Urinary bladder (tissue), 4 donors: ENCODE results near the gene ANO3. TPM values are rescaled to one million over a fixed set of nuclear protein-coding genes. Genes with fewer than 3 reads are reported as not detected.

Experiments used
- DNase-seq: peaks from one replicate; pipeline ENCODE4 v3.0.0-alpha.2; 2015; ENCODE audit errors: extremely low spot score
- H3K27ac ChIP-seq: one replicate; pipeline ENCODE4 v1.5.1; 2013; ENCODE audit warnings: low read depth, mild to moderate bottlenecking, moderate library complexity
- H3K36me3 ChIP-seq: one replicate; pipeline ENCODE4 v1.6.1; 2013; ENCODE audit warnings: mild to moderate bottlenecking, moderate library complexity; ENCODE audit not compliant: insufficient read depth
- H3K4me1 ChIP-seq: one replicate; pipeline ENCODE4 v1.6.1; 2013; ENCODE audit warnings: mild to moderate bottlenecking, moderate library complexity; ENCODE audit not compliant: insufficient read depth
- H3K4me3 ChIP-seq: one replicate; pipeline ENCODE4 v1.5.1; 2013; ENCODE audit warnings: low read depth, low read length
- WGBS: extraction: QIAGEN DNeasy Blood & Tissue Kit; methylation state at CpG from one replicate; pipeline ENCODE4 v1.1.7; 2013; 5-methylcytosine and 5-hydroxymethylcytosine counted together
- polyA plus RNA-seq: library from polyadenylated mRNA; stranded (reverse); fragments of 200-250 nt; gene quantifications from one replicate; pipeline ENCODE4 v1.2.3, GENCODE V29; 2013
- total RNA-seq: library from RNA; depleted of rRNA; stranded (reverse); fragments of >200 nt; gene quantifications from one replicate; pipeline ENCODE4 v1.2.3, GENCODE V29; 2014
- donor health status: healthy with polysubstance abuse.
- donor health status: healthy.

ANO3 gene
- total and polyA plus RNA-seq, 2 donors: 0.14 to 1.2 TPM

GRCh38 chr11:26418386-26418912, 86.5 kb downstream of the ANO3 start:
- 83% methylated on average over 6 of the region's 6 CpGs for WGBS
- Histone ChIP-seq H3K4me3 (no peak overlapping the region), H3K36me3 (no peaks in the 10 kb centered on the region), H3K27ac (no peak overlapping the region), H3K4me1 (no peaks in the 10 kb centered on the region)
- no peak for DNase-seq

- no peak for DNase-seq
- Histone ChIP-seq H3K36me3 (no peaks in the 10 kb centered on the region), H3K4me1 (no peaks in the 10 kb centered on the region), H3K4me3 (no peak overlapping the region), H3K27ac (no peak overlapping the region)
- 28% methylated on average over 1 of the region's 1 CpG for WGBS
Measured at GRCh38 chr11:26420331-26420730, 88.4 kb downstream of the ANO3 start.

DNA sequence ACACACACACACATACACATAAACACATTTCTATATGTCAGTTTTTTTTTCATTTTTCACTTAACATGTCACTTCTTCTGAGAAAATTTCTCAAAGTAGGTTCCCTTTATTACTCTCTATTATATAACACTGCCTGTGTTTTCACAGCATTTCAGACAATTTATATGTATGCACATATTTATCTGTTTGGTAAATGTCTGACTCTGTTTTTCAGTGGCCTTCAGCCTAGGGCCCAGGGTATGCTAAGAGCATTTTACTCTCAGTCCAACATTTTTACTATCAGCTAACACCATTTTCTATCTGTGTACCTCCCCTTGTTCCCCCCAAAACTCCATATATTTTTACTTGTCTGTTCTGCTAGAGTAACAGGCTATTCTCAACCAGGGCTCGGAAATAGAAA, 92.3 kb downstream of the ANO3 start:
- WGBS: 0% methylated on average over 1 of the region's 1 CpG
- Histone ChIP-seq H3K36me3 (no peaks in the 10 kb centered on the region), H3K4me3 (no peak overlapping the region), H3K27ac (no peak overlapping the region), H3K4me1 (no peaks in the 10 kb centered on the region)
- DNase-seq: no peak

DNA sequence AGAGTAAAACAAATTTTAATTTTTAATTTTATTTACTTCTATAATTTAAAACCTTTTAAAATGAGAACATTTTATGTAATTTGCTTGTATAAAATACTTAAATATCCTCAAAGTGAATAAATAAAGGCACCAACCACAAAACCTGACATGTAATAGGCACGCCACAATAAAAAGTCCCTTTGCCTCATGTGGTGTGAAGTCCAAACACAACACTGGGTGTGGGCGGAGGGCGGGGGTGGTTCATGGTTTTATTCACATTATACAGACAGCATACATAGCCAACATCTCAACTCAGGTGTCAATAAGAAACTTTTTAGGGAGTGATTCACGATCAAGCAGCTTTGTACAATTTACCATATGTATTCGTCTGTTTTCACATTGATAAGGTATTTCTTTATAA, 107.9 kb downstream of the ANO3 start:
- WGBS: 93% methylated on average over 5 of the region's 5 CpGs
- no peak overlapping the region for H3K27ac ChIP-seq

DNA sequence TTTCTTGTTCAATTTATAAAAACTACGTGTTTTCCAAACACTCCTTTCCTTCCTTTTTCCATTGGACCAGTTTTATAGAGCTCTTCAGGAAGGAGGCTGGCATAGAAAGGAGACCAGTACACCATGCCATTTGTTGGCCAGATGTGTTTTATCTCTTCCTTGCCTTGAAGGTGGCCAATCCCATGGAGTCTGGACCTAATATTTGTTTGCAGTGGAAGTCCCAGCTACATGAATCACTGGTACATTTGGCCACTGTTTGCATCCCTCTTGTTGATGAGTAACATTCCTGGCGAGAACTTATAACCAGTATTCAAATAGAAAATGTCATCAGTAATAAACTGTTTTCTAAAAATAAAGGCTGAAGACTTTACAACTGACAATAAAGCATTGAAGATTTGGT, 110.2 kb downstream of the ANO3 start:
- Histone ChIP-seq H3K4me1 (no peaks in the 10 kb centered on the region), H3K27ac (no peak overlapping the region), H3K36me3 (no peaks in the 10 kb centered on the region), H3K4me3 (no peak overlapping the region)
- WGBS: 61% methylated on average over 2 of the region's 2 CpGs
- no peak for DNase-seq

More for the DNA sequence above, 107.9 kb downstream of the ANO3 start:
- H3K36me3 ChIP-seq: no peaks in the 10 kb centered on the region
- no peak for DNase-seq
- H3K4me3 ChIP-seq: no peak overlapping the region
- no peaks in the 10 kb centered on the region for H3K4me1 ChIP-seq

GRCh38 chr11:26443617-26444016, 111.7 kb downstream of the ANO3 start:
- no peak overlapping the region for H3K27ac ChIP-seq
- whole genome bisulfite sequencing: 52% methylated on average over 3 of the region's 3 CpGs
- DNase-seq: no peak

DNA sequence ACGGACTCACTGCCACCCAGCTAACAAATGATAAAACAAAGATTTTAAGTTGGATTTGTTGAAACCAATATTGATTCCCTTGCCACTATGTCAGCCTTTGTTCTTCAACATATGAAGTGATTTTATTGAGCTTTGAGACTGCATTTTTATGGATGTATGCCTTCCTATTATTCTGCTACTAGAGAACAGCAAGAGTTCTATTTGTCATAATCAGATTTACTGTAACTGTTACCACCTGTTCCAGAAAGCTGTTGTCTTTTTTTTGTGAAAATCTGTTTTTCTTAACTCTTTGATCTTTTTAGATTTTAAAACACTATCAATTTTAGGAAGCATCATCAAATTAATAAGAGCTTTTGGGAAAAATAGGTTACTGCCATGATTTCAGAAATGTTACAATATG, 125.7 kb downstream of the ANO3 start:
- no peaks in the 10 kb centered on the region for H3K36me3 ChIP-seq
- no peak overlapping the region for H3K27ac ChIP-seq
- H3K4me3 ChIP-seq: no peak overlapping the region
- DNase-seq: no peak
- no peaks in the 10 kb centered on the region for H3K4me1 ChIP-seq
- 72% methylated on average over 1 of the region's 1 CpG for WGBS

More at GRCh38 chr11:26443617-26444016, 111.7 kb downstream of the ANO3 start:
- Histone ChIP-seq H3K4me3 (no peak overlapping the region), H3K4me1 (no peaks in the 10 kb centered on the region), H3K36me3 (no peaks in the 10 kb centered on the region)

DNA sequence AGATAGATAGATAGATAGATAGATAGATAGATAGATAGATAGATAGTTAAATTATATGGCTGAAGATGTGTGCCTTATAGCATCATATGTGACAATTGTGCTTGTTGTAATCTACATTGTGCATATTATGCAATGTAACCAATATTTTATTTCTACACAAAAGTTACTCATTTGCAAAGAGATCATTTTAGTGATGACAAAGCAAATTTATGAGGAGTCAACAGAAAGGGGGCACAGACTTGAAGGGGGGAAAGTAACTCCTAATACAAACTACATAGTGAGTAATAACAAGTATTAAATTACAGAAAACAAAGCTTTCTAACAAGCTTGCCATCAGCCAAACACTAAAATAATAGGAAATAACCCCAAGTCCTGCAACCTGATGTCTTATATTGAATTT, 133.3 kb downstream of the ANO3 start:
- no peak for DNase-seq
- H3K4me3 ChIP-seq: no peak overlapping the region
- H3K36me3 ChIP-seq: no peaks in the 10 kb centered on the region
- H3K27ac ChIP-seq: no peak overlapping the region
- no peaks in the 10 kb centered on the region for H3K4me1 ChIP-seq

GRCh38 chr11:26467506-26467905, 135.6 kb downstream of the ANO3 start:
- Histone ChIP-seq H3K36me3 (no peaks in the 10 kb centered on the region), H3K4me3 (no peak overlapping the region), H3K27ac (no peak overlapping the region), H3K4me1 (no peaks in the 10 kb centered on the region)
- no peak for DNase-seq
- WGBS: 68% methylated on average over 1 of the region's 1 CpG

- Histone ChIP-seq H3K36me3 (no peaks in the 10 kb centered on the region), H3K4me3 (no peak overlapping the region), H3K4me1 (no peaks in the 10 kb centered on the region), H3K27ac (no peak overlapping the region)
- no peak for DNase-seq
- WGBS: 24% methylated on average over 2 of the region's 2 CpGs
Measured at GRCh38 chr11:26470992-26471391, 139.1 kb downstream of the ANO3 start.

GRCh38 chr11:26473216-26474194, 141.6 kb downstream of the ANO3 start:
- H3K4me3 ChIP-seq: no peak overlapping the region
- 63% methylated on average over 4 of the region's 4 CpGs for WGBS
- no peaks in the 10 kb centered on the region for H3K36me3 ChIP-seq
- no peak overlapping the region for H3K27ac ChIP-seq
- no peaks in the 10 kb centered on the region for H3K4me1 ChIP-seq
- DNase-seq: no peak

DNA sequence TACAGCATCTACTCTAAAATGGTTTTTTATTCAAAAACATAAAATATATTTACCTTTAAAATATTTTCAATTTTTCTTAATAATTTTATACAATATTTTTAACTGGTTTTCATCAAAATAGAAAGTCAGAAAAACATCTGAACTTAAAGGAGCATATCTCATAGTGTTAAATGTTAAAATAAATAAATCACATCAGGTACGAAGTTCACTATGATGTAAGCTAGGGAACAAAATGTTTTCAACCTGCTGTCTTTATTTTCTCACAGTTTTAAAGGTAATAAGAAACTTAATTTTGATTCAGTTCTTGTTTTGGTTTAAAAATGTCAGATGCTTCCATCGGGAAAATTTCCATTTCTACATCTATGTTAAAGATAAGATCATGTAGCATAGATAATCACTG, 142.5 kb downstream of the ANO3 start:
- no peak overlapping the region for H3K27ac ChIP-seq
- H3K36me3 ChIP-seq: no peaks in the 10 kb centered on the region
- DNase-seq: no peak
- WGBS: 80% methylated on average over 2 of the region's 2 CpGs
- H3K4me1 ChIP-seq: no peaks in the 10 kb centered on the region
- no peak overlapping the region for H3K4me3 ChIP-seq

- 85% methylated on average over 2 of the region's 2 CpGs for WGBS
- no peak for DNase-seq
- H3K4me3 ChIP-seq: no peak overlapping the region
- no peaks in the 10 kb centered on the region for H3K4me1 ChIP-seq
- H3K36me3 ChIP-seq: no peaks in the 10 kb centered on the region
- no peak overlapping the region for H3K27ac ChIP-seq
Measured at GRCh38 chr11:26477396-26477795, 145.5 kb downstream of the ANO3 start.

GRCh38 chr11:26478710-26479109, 146.8 kb downstream of the ANO3 start:
- 44% methylated on average over 2 of the region's 2 CpGs for WGBS
- no peak overlapping the region for H3K27ac ChIP-seq
- DNase-seq: no peak
- H3K36me3 ChIP-seq: no peaks in the 10 kb centered on the region
- no peaks in the 10 kb centered on the region for H3K4me1 ChIP-seq
- H3K4me3 ChIP-seq: no peak overlapping the region
